ES-I3 (cell line): ENCODE results near the gene DRAXIN.
A peak's percentile ranks its signal among the peaks of the same experiment; 100 is the strongest.
"Not testable (repeated sequence)": the region's sequence is repeated elsewhere in the genome, so short reads cannot be mapped to it uniquely, and the experiment has no call there.

Source experiments
- H3K36me3 ChIP-seq: 2 replicates; pipeline ENCODE4 v1.6.1; 2013; ENCODE audit warnings: mild to moderate bottlenecking, low read length, control low read depth, moderate library complexity; ENCODE audit not compliant: insufficient read depth
- H3K4me1 ChIP-seq: 2 replicates; pipeline ENCODE4 v1.6.1; 2013; ENCODE audit warnings: mild to moderate bottlenecking, control low read depth, low read length; ENCODE audit not compliant: insufficient read depth
- H3K9ac ChIP-seq: 2 replicates; pipeline ENCODE4 v1.6.1; 2013; ENCODE audit warnings: low read depth, mild to moderate bottlenecking, low read length, moderate library complexity
- H3K9me3 ChIP-seq: 2 replicates; pipeline ENCODE4 v1.6.1; 2013; ENCODE audit warnings: mild to moderate bottlenecking, low read length, moderate library complexity; ENCODE audit not compliant: control insufficient read depth, insufficient read depth

The DRAXIN gene

GRCh38 chr1:11691302-11691914, at the start of gene DRAXIN:
Gene DRAXIN (plus strand): TSS chr1:11691710. CDS start chr1:11706259, 14,549 bp downstream.
- Histone ChIP-seq H3K9ac (peak within 1 kb of the TSS; percentile 87), H3K4me1 (peaks cover 19% of the 10 kb centered on the region), H3K36me3 (no peaks in the 10 kb centered on the region), H3K9me3 (no peaks in the 10 kb centered on the region)

- H3K9me3 ChIP-seq, result no peaks in the 10 kb centered on the region
- H3K9ac ChIP-seq, result no peak overlapping the region
- H3K36me3 ChIP-seq, result no peaks in the 10 kb centered on the region
- H3K4me1 ChIP-seq, result no peaks in the 10 kb centered on the region
Observed at GRCh38 chr1:11641776-11642305, 49.7 kb upstream of the DRAXIN start.

- H3K9me3 ChIP-seq, H3K36me3 ChIP-seq, H3K4me1 ChIP-seq, H3K9ac ChIP-seq: not testable (repeated sequence)
Observed at GRCh38 chr1:11642418-11643017, 49.0 kb upstream of the DRAXIN start.

GRCh38 chr1:11643782-11644181, 47.7 kb upstream of the DRAXIN start:
- H3K36me3 ChIP-seq, result no peaks in the 10 kb centered on the region
- H3K9ac ChIP-seq, result no peak overlapping the region
- H3K9me3 ChIP-seq, result no peaks in the 10 kb centered on the region
- H3K4me1 ChIP-seq, result 0 out of 2 replicates have a peak, but pooled peaks cover 4% of the 10 kb centered on the region

GRCh38 chr1:11645270-11645669, 46.2 kb upstream of the DRAXIN start:
- peaks cover 10% of the 10 kb centered on the region; the same call in 1 of the 2 replicates for H3K4me1 ChIP-seq

GRCh38 chr1:11645670-11646265, 45.7 kb upstream of the DRAXIN start:
- H3K36me3 ChIP-seq, result no peaks in the 10 kb centered on the region
- peaks cover 10% of the 10 kb centered on the region; the same call in 1 of the 2 replicates for H3K4me1 ChIP-seq
- no peak overlapping the region for H3K9ac ChIP-seq
- no peaks in the 10 kb centered on the region for H3K9me3 ChIP-seq

More at GRCh38 chr1:11645270-11645669, 46.2 kb upstream of the DRAXIN start:
- no peak overlapping the region for H3K9ac ChIP-seq
- no peaks in the 10 kb centered on the region for H3K9me3 ChIP-seq
- no peaks in the 10 kb centered on the region for H3K36me3 ChIP-seq

GRCh38 chr1:11646317-11646716, 45.2 kb upstream of the DRAXIN start:
- peaks cover 15% of the 10 kb centered on the region for H3K4me1 ChIP-seq
- H3K36me3 ChIP-seq, result no peaks in the 10 kb centered on the region
- H3K9me3 ChIP-seq, result no peaks in the 10 kb centered on the region
- no peak overlapping the region for H3K9ac ChIP-seq

- Histone ChIP-seq H3K4me1 (peaks cover 18% of the 10 kb centered on the region), H3K36me3 (no peaks in the 10 kb centered on the region), H3K9ac (no peak overlapping the region), H3K9me3 (no peaks in the 10 kb centered on the region)
Observed at GRCh38 chr1:11647333-11647732, 44.2 kb upstream of the DRAXIN start.

- Histone ChIP-seq H3K4me1 (peaks cover 23% of the 10 kb centered on the region), H3K36me3 (no peaks in the 10 kb centered on the region), H3K9ac (no peak overlapping the region; the same call in 1 of the 2 replicates), H3K9me3 (no peaks in the 10 kb centered on the region)
Observed at GRCh38 chr1:11648039-11648438, 43.5 kb upstream of the DRAXIN start.

- Histone ChIP-seq H3K9ac (peak overlapping the region; percentile 48), H3K9me3 (no peaks in the 10 kb centered on the region), H3K4me1 (peaks cover 23% of the 10 kb centered on the region), H3K36me3 (no peaks in the 10 kb centered on the region)
Observed at GRCh38 chr1:11648732-11649158, 42.8 kb upstream of the DRAXIN start.

GRCh38 chr1:11649237-11649623, 42.3 kb upstream of the DRAXIN start:
- peaks cover 23% of the 10 kb centered on the region for H3K4me1 ChIP-seq
- no peaks in the 10 kb centered on the region for H3K36me3 ChIP-seq
- peak overlapping the region; percentile 17; the same call in 1 of the 2 replicates for H3K9ac ChIP-seq
- no peaks in the 10 kb centered on the region for H3K9me3 ChIP-seq

GRCh38 chr1:11649624-11650330, 41.7 kb upstream of the DRAXIN start:
- Histone ChIP-seq H3K9ac (peak overlapping the region; percentile 34; the same call in 1 of the 2 replicates), H3K36me3 (no peaks in the 10 kb centered on the region), H3K9me3 (no peaks in the 10 kb centered on the region), H3K4me1 (peaks cover 23% of the 10 kb centered on the region)

- peak overlapping the region; percentile 34; the same call in 1 of the 2 replicates for H3K9ac ChIP-seq
Observed at GRCh38 chr1:11650331-11650991, 41.0 kb upstream of the DRAXIN start.

GRCh38 chr1:11651017-11651416, 40.5 kb upstream of the DRAXIN start:
- Histone ChIP-seq H3K4me1 (peaks cover 28% of the 10 kb centered on the region), H3K9me3 (no peaks in the 10 kb centered on the region), H3K9ac (no peak overlapping the region), H3K36me3 (no peaks in the 10 kb centered on the region)

More at GRCh38 chr1:11650331-11650991, 41.0 kb upstream of the DRAXIN start:
- Histone ChIP-seq H3K9me3 (no peaks in the 10 kb centered on the region), H3K36me3 (no peaks in the 10 kb centered on the region), H3K4me1 (peaks cover 23% of the 10 kb centered on the region)
